ENCODE data around the gene HS3ST4. TPM values are rescaled to one million over a fixed set of nuclear protein-coding genes. Genes with fewer than 3 reads are reported as not detected.

Gene HS3ST4
- polyA plus RNA-seq, 1 experiment, result not detected

DNA sequence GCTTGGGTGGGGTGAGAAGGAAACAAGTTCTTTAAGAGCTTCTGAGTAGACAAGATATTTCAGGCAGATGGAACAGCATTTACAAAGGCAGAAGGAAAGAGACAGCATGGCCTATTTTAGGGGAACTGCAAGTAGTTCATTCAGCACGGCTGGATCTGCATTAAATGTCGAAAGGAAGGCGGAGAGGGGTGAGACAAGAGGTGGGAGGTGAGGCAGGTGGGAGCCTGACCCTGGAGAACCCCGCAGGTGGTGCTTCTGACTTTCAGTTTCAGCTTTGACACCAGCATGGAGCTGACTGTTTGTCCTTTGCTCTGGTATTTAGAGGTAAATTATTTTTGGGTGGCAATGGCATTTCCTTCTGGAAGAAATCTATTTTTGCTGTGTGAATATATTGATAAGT, 194.8 kb downstream of the HS3ST4 start:
- ChIA-PET CTCF (no interaction called here), POLR2A (no interaction called here)
- TF ChIP-seq, protein P1, sequence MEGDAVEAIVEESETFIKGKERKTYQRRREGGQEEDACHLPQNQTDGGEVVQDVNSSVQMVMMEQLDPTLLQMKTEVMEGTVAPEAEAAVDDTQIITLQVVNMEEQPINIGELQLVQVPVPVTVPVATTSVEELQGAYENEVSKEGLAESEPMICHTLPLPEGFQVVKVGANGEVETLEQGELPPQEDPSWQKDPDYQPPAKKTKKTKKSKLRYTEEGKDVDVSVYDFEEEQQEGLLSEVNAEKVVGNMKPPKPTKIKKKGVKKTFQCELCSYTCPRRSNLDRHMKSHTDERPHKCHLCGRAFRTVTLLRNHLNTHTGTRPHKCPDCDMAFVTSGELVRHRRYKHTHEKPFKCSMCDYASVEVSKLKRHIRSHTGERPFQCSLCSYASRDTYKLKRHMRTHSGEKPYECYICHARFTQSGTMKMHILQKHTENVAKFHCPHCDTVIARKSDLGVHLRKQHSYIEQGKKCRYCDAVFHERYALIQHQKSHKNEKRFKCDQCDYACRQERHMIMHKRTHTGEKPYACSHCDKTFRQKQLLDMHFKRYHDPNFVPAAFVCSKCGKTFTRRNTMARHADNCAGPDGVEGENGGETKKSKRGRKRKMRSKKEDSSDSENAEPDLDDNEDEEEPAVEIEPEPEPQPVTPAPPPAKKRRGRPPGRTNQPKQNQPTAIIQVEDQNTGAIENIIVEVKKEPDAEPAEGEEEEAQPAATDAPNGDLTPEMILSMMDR (IDR thresholded peaks at IDR 0.05; ENCODE audit: insufficient read depth, low read depth, low read length), result no peak
- Histone ChIP-seq H3K27me3 (ENCODE audit: control insufficient read depth, insufficient read depth, low read length) (no peaks in the 10 kb centered on the region), H3K4me3 (ENCODE audit: low read depth, low read length) (no peak overlapping the region), H3K36me3 (ENCODE audit: control insufficient read depth, insufficient read depth, low read length) (no peaks in the 10 kb centered on the region)
- no peak for DNase-seq (ENCODE audit: low read depth)

DNA sequence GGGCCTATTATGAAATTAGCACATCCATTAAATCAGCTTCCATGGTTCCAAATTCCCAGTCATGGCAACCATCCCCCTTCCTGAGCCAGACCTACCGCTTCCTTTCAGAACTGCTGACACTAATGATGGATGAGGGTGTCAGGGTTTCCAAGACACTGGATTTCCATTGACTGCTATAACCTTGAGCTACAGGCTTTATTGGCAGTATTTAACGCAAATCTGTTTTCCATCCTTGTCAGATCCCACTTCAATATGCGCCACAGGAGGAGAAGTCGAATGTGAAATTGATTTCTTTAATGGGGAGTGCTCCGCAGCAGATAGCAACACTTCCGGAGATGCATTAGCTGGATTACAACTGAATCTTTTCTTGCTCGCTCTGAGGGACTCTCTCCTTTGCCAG, 197.1 kb downstream of the HS3ST4 start:
- TF ChIP-seq, protein P1 (IDR thresholded peaks at IDR 0.05; ENCODE audit: insufficient read depth, low read depth, low read length), result no peak
- H3K4me3 ChIP-seq (ENCODE audit: low read depth, low read length), result no peak overlapping the region
- ChIA-PET CTCF (no interaction called here), POLR2A (no interaction called here)
- H3K36me3 ChIP-seq (ENCODE audit: control insufficient read depth, insufficient read depth, low read length), result no peaks in the 10 kb centered on the region
- DNase-seq (ENCODE audit: low read depth), result no peak
- H3K27me3 ChIP-seq (ENCODE audit: control insufficient read depth, insufficient read depth, low read length), result no peaks in the 10 kb centered on the region

DNA sequence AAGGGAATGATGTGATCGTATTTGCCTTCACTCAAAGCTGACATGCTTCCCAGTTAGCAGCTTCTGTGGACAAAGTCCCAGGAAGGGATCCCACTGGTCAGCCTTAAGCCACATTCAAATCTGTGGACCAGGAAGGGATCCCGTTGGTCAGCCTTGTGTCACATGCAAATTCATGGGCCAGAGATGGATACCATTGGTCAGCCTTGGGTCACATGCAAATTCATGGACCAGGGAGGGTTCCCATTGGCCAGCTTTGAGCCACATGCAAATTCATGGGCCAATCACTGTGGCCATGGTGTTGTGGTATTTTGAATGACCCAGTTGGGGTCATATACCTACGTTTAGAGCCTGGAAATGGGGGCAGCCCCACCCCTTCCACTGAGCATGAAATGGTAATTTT, 201.6 kb downstream of the HS3ST4 start:
- Histone ChIP-seq H3K27me3 (ENCODE audit: control insufficient read depth, insufficient read depth, low read length) (no peaks in the 10 kb centered on the region), H3K36me3 (ENCODE audit: control insufficient read depth, insufficient read depth, low read length) (no peaks in the 10 kb centered on the region), H3K4me3 (ENCODE audit: low read depth, low read length) (no peak overlapping the region)
- ChIA-PET POLR2A (no interaction called here), CTCF (interaction anchor here (0.5 kb wide), 1 partner anchor 295 kb away, joined by 3 read pairs; no protein-coding TSS in a partner anchor)
- TF ChIP-seq, protein P1 (IDR thresholded peaks at IDR 0.05; ENCODE audit: insufficient read depth, low read depth, low read length), result no peak
- no peak for DNase-seq (ENCODE audit: low read depth)

DNA sequence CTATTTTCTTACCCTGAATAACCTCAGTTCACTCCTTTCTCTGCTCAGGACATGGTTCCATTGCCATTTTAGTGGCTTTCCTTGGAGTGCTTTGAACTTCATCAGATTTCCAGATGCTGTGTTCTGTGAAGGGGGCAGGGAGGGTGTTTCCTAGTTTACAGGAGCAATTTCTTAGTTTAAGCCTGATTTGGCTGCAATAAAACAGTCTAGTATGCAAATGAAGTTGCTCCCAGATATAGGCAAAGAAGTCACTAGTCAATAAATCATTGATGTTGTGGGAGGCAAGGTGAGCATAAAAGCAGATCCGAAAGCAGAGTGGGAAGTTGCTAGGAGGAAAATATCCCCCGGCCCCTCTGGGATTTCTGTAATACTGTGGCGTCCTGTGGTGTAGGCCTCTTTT, 202.3 kb downstream of the HS3ST4 start:
- TF ChIP-seq, protein P1 (IDR thresholded peaks at IDR 0.05; ENCODE audit: insufficient read depth, low read depth, low read length), result no peak
- no peak for DNase-seq (ENCODE audit: low read depth)
- no peaks in the 10 kb centered on the region for H3K36me3 ChIP-seq (ENCODE audit: control insufficient read depth, insufficient read depth, low read length)
- ChIA-PET CTCF (no interaction called here), POLR2A (no interaction called here)
- H3K27me3 ChIP-seq (ENCODE audit: control insufficient read depth, insufficient read depth, low read length), result no peaks in the 10 kb centered on the region
- H3K4me3 ChIP-seq (ENCODE audit: low read depth, low read length), result no peak overlapping the region

DNA sequence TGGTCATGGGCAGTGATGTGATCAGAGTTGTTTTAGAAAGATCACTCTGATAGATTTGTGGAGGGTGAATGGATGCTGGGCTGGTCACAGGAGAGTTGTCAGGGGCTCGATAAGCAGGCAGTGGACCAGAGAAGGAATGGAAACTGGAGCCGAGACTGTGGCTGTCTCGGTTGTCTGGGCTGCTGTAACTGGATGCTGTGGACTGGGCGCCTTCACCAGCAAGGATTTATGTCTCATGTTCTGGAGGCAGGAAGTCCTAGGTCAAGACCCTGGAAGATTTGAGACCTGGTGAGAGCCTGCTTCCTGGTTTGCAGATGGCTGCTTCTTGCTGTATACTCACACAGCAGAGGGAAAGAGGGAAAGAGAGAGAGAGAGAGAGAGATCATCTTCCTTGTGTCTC, 203.6 kb downstream of the HS3ST4 start:
- TF ChIP-seq, protein P1 (IDR thresholded peaks at IDR 0.05; ENCODE audit: insufficient read depth, low read depth, low read length), result no peak
- no peak for DNase-seq (ENCODE audit: low read depth)
- POLR2A ChIA-PET, result no interaction called here
- no peak overlapping the region for H3K4me3 ChIP-seq (ENCODE audit: low read depth, low read length)
- no peaks in the 10 kb centered on the region for H3K36me3 ChIP-seq (ENCODE audit: control insufficient read depth, insufficient read depth, low read length)
- CTCF ChIA-PET, result no interaction called here
- no peaks in the 10 kb centered on the region for H3K27me3 ChIP-seq (ENCODE audit: control insufficient read depth, insufficient read depth, low read length)

All from BJ (cell line).